Tongue (tissue), 2 donors: Measurements from ENCODE around the gene LEMD2. TPM values are rescaled to one million over a fixed set of nuclear protein-coding genes. Genes with fewer than 3 reads are reported as not detected.

Experiments used
- DNase-seq: peaks from one replicate; pipeline ENCODE4 v3.0.0-alpha.2; 2015
- total RNA-seq: library from RNA; depleted of rRNA; stranded (reverse); fragments of >200 nt; gene quantifications from one replicate; pipeline ENCODE4 v1.2.3, GENCODE V29; 2014

The LEMD2 gene
- total RNA-seq, 1 donor from 2014 or later: 37.5 TPM

DNA sequence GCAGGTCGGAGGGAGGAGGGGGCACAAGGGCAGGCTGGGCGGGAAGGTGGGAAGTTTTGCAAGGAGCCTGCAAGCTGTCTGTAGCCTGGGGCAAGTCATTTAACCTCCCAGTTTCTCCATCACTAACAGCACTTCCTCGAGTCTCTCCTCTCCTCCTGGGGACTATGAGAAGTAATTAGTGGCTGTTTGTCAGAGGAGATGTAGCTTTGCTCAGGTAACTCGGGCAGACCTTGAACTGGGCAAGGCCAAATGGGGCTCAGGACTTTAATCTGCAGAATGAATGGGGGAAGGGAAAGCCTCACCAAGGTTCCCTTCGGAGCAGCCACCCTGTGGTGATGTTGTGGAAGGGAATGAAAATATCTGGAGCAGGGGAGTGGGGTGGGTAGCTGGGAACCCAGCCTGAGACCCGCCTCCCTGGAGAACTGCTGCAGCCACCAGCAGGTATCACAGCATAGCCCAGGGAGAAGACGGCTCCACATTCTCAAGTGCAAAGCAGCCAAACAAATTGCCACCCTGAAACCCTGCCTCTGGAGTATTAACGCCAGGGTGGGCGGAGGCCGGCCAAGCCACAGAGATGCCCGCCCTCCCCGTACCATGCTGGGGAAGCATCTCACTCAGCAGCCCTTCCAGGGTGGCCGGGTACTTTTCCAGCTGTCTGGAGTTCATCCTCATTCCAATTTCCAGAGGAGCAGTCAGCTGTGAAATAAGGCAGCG is 6.1 kb upstream of the LEMD2 start:
- DNase-seq: no peak

DNA sequence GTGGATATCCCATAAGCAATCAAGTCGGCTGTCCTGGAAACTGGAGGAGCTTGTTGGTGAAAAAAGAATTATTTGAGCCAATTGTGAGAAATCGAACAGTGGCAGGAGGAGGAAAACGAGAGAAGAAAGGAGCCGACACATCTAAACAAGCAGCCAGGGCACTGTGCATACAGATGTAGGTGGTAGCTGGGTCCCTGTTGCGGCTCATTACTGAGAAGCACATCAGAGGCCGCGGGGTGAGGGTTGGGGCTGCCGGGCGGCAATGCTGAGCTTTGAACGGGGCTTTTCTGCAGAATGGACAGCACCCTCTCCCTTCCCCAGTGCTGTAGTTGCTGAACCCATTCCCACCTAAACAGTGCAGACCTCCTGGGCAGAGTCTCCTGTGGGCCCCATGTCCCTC is 4.1 kb upstream of the LEMD2 start:
- no peak for DNase-seq

DNA sequence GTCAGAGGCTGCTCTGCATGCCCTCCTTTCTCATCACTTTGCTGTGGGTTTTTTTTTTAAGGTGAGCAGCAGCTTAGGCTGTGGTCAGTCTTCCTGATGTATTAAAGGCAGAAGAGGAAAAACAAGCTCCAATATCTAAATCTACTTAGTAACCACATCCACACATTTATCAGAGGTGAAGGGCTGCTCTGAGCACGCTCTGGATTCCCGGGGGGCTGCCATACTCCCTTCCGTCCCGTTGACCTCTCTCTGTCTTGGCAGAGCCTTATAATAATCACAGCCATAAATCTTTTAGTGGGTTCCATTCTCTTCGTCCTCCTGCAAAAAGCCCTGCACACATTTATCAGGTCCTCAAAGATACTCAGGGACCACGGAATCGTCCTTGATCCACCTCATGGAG is 2.7 kb upstream of the LEMD2 start:
- DNase-seq: no peak

DNA sequence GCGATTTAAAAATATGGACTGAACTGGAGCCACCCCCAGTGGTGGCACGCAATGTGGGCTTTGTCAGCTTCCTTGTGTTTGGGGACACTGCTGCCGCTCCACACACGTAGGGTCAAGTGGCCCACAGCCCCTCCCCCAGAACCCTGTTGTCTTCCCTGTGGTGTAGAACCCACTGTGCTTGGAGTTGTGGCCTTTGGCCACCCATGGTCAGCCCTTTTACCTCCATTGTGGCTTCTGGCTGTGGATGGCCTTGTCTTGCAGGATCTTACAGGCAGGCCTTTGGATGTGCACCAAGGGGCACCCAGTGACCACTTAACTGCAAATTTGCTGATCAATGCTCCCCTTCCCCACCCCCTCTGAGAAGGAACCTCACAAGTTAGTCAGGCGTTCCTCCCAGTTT is 2.0 kb upstream of the LEMD2 start:
- DNase-seq: no peak

DNA sequence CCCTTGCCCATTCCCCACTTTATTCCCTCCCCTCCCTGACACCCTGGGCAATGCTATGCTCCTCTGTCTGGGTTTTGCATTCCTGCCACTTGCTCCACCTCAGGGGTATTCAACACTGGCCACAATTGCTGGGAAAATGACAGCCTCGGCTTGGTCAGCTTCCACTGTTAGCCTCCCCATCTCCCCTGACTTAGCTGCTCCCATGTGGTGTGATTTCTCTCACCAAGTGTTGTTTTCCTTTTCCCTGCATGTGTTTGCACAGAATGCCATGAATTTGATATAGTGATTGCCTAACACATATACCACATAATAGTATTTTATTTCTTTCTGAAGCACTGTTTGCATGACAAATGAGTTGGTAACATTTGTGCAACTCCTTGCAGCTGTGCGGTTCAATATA is 1.4 kb upstream of the LEMD2 start:
- DNase-seq: no peak

DNA sequence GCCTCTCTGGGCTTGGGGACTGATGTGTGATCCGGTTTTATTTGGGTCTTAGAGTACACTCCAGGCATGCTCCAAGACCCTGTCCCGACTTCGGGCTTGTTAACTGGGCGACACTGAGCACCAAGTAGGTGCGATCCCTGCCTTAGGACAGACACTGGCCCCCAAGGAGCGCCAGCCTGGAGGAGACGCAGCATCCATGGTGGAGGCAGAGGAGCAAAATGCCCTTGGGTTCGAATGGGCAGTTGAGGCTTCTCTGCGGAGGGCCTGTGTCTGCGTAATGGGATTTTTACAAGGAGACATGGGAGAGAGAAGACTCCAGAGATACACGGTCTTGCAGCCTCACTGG is 593 bp upstream of the LEMD2 start:
- no peak for DNase-seq

DNA sequence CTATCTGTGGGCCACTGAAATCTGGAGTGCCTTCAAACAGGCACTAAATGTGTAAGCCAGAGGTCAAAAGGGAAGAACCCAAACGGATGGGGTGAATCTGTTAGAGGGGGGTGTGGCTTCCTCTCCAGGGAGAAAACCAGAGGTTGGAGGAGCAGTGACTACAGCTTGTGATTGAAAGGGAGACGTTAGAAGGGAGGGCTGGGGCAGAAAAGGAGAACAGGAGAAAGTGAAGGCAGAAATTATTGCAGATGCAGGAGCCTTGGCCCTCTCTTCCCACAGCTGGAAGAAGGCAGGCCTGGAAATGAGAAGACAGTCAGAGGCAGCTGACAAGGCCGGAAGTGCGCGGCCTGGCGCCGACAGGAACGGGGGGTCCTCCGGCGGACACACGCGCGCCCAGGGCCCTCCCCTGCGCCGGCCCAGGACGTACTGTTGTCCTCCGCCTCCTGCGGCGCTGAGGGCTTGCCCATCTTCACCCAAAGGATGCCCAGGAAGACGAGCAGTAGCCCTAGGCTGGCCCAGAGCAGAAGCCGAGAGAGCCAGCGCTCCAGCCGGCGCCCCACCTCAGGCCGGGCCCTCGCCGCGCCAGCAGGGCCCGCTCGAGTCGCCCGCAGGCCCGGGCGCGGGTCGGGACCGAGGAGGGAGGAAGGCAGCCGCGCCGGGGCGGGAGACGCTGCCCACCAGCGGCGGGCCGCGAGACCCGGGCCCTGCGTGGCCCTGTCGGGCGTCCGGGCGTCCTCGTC is 806 bp downstream of the LEMD2 start:
- peak; percentile 91 for DNase-seq

DNA sequence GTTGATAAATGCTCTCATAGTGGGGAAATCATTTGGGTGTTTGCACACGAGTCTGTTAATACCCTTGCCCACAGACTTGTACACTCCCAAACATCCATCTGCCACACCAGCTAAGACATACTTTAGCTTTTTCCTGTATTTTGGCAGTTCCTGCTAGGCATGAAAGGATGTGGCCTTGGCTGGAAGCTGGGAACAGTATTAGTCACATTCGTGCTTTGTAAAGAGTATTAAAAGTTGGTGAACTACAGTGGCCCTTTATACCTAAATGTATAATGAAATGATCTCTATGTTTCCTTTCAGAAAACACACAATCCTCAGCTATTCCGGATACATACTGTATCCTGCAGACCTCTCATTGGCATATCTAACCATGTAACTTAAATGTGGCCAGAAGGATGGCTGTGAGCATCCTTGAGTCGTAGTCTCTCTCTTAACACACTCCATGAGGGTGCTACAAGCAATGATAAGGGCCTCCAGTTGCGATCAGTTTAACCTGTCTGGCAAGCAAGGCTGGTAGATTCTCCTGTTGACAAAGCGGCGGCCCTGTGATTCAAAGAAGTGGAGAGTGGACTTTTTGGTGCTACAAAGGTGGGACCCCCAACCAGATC is 1.5 kb downstream of the LEMD2 start:
- DNase-seq: no peak

DNA sequence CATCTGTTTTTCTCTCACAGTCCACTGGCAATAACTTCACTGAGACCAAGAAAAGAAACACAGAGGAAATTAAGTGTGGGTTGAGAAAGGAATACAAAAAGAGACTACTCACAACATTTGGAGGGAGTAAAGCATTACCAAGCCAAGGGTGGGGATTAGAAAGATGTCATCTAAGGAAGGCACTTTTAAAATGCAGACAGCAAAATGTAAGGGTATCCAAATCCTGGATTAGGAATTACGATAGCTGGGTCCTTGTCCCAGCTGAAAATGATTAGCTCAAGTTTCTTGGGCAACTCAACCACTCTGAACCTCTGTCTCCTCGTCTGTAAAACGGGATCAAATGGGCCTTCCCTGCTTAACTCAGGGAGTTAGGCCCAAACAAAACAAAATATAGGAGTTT is 2.2 kb downstream of the LEMD2 start:
- no peak for DNase-seq

DNA sequence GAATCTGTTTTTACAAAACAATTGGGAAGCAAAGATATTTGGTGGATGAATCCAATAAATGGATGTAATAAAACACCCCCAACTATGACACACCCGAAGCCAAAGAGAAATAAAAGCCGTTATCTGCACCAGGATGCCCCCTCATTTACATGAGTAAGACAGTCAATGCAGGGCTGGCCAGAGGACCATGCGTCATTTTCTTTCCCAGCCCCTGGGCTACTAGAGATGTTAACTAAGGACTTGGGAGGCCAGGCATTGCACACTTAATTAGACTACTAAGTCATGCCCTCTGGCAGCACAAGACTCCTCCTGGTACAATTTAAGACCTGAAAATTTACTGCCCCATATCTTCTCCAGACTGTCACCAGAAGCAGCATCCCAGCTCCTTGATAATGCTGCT is 3.2 kb downstream of the LEMD2 start:
- DNase-seq: no peak

DNA sequence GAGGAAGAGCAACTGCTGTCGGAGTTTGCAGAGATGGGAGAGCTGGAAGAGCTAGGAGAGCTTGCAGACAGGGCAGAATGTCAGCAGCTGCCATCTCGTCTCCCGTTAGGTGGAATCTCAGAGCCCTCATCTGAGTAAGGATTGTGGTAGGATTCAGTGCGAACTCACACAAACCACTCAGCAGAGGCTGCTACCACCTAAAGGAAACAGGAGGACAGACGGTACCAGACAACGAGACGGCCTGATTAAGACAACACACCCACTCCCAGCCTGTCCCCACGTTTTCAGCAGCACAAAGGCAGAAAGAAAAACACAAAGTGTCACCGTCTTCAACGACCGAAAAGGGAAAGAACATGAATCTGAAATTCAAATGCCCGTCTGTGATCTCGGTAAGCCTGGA is 4.1 kb downstream of the LEMD2 start:
- DNase-seq: no peak

DNA sequence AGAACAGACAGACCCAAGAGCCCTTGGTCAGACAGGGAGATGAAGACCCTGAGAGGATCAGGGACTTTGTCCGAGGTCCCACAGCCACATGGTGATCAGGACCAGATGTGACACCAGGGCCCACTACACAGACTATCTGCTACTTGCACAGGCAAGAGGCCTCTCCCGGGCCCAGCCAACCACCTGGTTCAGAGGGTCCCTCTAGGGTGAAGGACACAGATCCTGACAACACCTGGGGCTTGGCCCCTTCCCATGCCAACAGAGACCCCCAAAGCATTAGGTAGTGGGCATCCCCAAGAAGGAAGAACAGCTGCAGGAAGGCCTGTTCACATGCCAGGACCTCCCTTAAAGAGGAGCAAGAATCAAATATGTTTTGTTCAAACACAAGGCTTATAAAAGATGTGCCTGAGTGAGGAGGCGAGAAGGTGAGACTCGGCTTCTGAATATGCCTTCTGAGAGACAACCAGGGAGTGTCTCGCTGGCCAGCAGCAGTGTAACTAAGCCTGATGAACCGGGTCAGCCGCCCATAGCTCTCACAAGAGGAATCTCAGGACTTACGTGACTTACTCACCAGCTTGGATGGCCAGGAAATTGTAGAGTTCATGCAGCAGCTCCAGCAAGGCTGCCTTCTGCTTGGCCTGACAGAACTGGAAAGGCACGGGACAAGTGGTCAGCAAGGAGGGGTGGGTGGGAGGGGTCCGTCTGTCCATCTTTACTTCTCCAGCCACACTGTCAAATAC is 5.0 kb downstream of the LEMD2 start:
- DNase-seq: no peak

DNA sequence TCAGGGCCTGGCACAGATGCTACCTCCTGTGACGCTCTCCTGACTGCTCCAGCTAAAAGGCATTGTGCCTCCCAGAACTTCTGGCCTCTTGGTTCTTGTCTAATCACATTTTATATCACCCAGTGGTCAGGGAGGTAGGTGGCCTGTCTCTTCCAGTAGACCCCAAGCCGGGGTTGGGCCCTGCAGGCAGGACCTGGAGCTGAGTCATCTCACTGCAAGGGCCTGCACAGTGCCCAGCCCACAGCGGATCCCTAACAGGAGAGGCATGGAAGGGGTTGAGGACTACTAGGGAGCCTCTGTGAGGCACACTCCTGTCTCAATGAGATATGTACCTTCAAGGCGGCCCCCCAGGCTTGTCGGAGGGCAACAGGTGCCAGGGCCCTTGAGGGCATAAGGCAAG is 6.4 kb downstream of the LEMD2 start:
- no peak for DNase-seq

DNA sequence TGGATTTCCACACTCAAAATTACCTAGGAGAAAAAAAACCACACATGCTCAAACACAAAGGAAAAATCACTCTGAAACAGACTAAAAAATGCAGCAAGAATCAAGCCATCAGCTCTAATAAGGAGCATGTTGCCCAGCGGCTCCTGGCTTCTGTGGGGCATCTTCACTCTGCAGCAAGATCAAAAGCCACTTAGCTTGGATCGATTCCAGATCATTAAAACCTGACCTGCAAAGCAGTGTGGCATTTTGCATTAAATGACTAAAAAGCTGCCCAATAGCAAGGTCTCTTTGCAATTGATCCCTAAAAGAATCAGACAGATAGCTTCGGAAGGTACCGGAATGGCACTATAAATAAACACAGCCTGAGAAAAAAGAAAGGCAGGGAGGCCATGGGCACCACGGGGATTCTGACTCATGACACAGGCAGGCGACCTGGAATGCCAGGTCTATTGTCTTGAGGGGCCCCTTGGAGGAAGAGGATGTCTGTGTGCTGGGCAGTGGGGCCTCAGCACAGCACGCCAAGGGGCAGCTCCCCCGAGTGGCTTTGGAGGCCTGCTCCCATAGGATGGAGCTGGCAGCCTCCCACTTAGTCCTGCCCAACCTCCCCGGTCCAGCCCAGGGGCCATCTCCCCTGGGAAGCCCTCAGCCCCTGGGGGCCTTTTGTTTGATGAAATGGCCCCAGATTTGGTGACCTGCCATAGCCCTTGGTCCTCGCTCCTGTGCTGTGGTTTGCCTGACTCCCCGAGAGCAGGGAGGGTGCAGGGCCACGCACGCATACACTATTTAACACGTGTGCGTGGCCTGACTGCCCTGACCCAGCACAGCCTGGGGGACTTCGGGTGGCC is 7.6 kb downstream of the LEMD2 start:
- no peak for DNase-seq

DNA sequence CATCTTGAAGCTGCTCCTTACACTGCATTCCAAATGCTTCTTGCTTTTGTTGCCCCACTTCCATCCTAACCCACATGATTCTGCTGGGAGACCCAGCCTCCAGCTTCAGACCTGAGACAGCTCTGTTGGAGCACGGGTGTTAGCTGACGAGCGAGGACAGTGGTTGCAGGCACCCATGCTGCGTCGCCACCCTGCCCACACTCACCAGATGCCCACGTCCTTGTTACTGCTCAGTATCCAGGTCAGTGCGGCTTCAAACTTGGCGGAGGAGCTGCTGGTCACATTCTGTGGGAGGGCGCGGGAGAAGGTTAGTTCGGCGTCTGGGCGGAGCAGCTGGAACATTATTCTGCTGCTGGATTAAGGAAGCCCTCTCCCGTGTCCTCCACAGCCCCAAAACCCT is 9.0 kb downstream of the LEMD2 start:
- DNase-seq: no peak

DNA sequence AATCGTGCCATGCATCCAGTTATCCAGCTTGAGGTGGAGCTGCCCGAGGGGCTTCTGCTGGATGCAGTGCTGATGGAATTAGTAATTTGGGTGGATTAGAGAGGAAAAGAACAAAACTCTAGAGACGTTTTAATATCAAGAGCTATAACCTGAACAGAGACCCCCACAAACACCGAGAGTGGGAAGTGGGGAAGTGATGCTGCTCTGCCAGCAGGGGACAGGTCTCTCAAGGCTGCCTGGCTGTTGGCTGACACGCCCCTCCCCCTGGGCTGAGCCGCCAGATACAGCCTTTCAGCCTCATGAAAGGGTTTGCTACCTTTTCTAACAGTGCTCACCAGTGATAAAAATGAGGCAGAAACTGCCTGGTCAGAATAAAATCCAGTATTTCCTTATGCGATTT is 9.6 kb downstream of the LEMD2 start:
- no peak for DNase-seq

DNA sequence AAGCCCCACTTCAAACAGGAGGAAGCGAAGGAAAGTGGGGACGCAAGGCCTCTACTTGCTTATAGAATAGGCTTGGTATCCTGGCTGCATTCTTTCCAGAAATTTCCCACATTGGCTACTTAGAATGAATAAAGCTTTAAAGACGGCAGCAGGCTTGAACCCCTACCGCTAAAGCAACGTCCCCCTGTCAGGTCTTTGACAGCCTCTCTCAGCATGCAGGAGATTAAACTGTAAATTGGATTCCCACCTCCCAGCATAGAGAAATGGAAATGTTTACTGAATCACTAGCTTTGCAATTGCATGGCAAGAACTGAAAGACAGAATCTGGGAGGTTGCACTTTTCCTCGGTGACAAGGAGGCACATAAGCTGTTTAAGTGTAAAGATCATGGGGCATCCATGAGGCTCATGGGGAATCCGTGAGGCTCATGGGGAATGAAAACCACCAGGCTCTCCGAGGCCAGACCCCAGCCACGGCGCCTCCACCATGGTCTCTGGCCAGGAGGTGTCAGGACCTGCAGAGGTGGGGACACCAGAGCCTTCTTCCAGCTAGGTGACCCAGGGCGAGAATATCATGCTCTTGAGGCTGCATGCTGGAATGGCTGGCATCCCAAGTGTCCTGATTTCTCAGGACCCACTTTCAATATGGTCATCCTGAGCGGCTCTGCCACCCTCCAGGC is 10.3 kb downstream of the LEMD2 start:
- no peak for DNase-seq

DNA sequence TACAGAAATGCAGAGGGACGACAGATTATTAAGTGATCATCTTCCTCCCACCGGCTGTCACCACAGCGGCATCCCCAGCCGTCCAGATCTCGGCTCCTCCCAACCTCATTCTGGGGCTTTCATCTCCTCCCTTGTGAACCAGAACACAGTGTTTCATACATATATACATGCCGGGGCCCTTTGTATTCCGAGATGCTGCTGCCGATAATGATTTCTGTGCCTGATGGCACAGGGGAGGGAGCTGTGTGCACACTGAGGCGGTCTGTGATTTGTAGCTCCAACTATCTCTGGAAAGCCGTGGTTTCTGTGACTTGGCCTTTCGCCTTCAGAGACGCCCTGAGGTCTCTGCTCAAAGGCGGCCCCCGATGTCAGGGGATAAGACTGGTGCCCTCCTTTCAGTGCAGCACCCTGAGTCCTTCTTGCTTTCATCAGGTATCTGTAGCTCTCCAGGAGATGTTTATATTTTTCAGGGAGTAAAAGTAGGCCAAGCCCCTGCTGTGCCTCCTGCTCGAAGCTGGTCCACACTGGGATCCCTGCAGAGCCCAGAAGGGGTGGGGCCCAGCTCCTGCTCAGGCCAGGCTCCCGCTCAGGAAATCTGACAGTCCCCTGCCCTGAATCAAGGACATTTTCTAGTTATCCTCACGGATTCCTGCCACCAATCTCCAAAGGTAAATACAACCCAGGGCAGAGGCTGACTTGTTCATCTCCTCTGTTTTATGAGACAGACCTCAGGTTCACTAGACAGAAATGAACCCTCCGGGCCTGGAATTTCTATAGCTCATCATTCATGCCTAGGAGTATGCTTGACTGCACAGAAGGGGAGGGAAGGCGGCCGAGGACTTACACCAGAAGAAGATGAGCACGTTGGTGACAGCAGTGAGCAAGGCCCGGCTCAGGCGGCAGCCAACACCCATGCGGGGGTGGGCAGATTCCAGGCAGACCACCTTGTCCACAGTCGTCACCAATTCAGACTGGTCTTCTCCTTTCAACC is 11.2 kb downstream of the LEMD2 start:
- no peak for DNase-seq

DNA sequence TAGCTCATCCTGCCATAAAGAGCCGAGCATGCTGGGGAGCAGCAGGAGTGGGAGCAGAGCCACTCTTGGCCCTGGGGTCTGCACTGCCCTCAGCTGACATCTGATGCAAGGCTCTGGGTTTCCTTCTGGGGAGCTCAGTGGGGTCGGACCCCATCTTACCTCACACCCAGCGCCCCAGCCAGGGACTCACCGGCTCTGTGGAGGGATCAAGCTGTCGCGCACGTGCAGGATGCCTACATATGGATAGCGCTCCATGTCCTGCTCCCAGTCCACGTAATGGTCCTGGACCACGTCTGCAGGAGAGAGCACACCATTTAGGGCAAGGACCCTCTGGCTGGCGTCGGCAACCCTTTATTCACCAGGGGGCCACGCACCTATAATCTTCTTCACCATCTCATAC is 12.2 kb downstream of the LEMD2 start:
- no peak for DNase-seq

DNA sequence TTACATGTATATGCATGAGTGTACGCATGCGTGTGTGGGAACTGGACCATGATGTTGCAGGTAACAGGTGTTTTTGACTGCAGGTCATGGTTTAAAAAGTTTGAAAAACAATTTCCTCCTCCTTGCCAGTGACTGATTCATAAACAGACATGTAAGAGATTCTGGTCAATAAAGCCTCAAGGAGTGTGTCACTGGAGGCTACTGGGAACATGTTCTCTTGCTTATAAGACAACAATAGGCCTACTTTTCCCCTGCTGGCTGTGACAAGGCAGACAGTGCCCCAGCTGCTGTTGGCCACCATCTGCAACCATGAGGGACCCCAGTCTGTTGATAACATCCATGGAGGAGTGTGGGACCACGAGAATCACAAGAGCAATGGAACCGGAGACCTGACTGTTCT is 12.7 kb downstream of the LEMD2 start:
- no peak for DNase-seq
